K562 (cell line): ENCODE measurements around the gene FAM219A. TPM values are rescaled to one million over a fixed set of nuclear protein-coding genes. Genes with fewer than 3 reads are reported as not detected.

Experiments
- ATAC-seq: fragments of 200-7000 bp; cut with Tn5 transposase; 3 replicates; pipeline ENCODE4 v1.9.1; 2020; ENCODE audit warnings: moderate library complexity
- BruUV-seq: library from RNA; stranded (reverse); fragments of 400-500 nt; replicated peaks from 2 replicates; lab custom pipeline; 2021; lab: Mats Ljungman, UMichigan
- CTCF ChIA-PET: fragments of 300-600 bp; formaldehyde crosslinking; extraction: SDS; loops from one replicate; lab custom pipeline; 2021; ENCODE audit warnings: low intra/inter-chr PET ratio; lab: Yijun Ruan, JAX
- POLR2A ChIA-PET: fragments of 300-600, 350-650 bp; sonication (Branson Sonifier 250); formaldehyde crosslinking; extraction: SDS; loops from one replicate; lab custom pipeline; 2021; ENCODE audit warnings: antibody characterized with exemption, inconsistent platforms; lab: Yijun Ruan, JAX
- DNase-seq, 4 experiments: peaks; one replicate each; pipeline versions ENCODE4 v3.0.0 to v3.0.0-alpha.2; 2011 to 2018; ENCODE audit warnings: low spot score in 3 of 4, mixed read lengths in 3 of 4; ENCODE audit errors: extremely low read depth in 1 of 4
- FAIRE-seq: peaks from 2 replicates; lab custom pipeline; 2011; peaks lifted over from hg19 to GRCh38; lab: Jason Lieb, UNC
- H2AFZ ChIP-seq: 2 replicates; pipeline ENCODE4 v1.6.0; 2011; ENCODE audit warnings: low read depth, low read length, control low read depth, inconsistent platforms
- H3K27ac ChIP-seq: fragments of 200-600 bp; 3 replicates; pipeline ENCODE4 v1.8.0; 2011; ENCODE audit warnings: low read depth, mild to moderate bottlenecking, control low read depth, inconsistent platforms, low read length, moderate library complexity, mixed read lengths; ENCODE audit errors: extremely low read depth
- H3K27me3 ChIP-seq, 2 experiments: fragments of 300-600 bp in 1 of 2; 2 replicates in 1 of 2; 3 replicates in 1 of 2; pipeline versions ENCODE4 v1.6.0 to v1.8.0; 2011; ENCODE audit warnings: inconsistent platforms in 2 of 2, low read length in 2 of 2, mild to moderate bottlenecking in 1 of 2, mixed read lengths in 1 of 2, moderate library complexity in 1 of 2; ENCODE audit not compliant: control insufficient read depth in 2 of 2, insufficient read depth in 2 of 2
- H3K36me3 ChIP-seq: fragments of 300-600 bp; 3 replicates; pipeline ENCODE4 v1.8.0; 2011; ENCODE audit warnings: mild to moderate bottlenecking, low read length, inconsistent platforms; ENCODE audit not compliant: control insufficient read depth, insufficient read depth
- H3K4me1 ChIP-seq, 2 experiments: fragments of 200-600 bp in 1 of 2; replicated peaks in 1 of 2; 2 replicates in 1 of 2; 3 replicates in 1 of 2; pipeline versions ENCODE4 v1.5.1 to v1.8.0; 2011; ENCODE audit warnings: inconsistent platforms in 2 of 2, low read length in 2 of 2, mild to moderate bottlenecking in 1 of 2, mixed read lengths in 1 of 2, moderate library complexity in 1 of 2; ENCODE audit not compliant: control insufficient read depth in 2 of 2, insufficient read depth in 2 of 2
- H3K4me2 ChIP-seq: 2 replicates; pipeline ENCODE4 v1.6.1; 2011; ENCODE audit warnings: low read length, control low read depth, inconsistent platforms, mixed read lengths; ENCODE audit not compliant: insufficient read depth
- H3K4me3 ChIP-seq: fragments of 200-600 bp; sonication (generic), shearing (Covaris generic); 2 replicates; pipeline ENCODE4 v1.5.1; 2016; ENCODE audit warnings: control low read depth, inconsistent platforms
- H3K79me2 ChIP-seq: fragments of 200-600 bp; 3 replicates; pipeline ENCODE4 v1.8.0; 2011; ENCODE audit warnings: low read length, inconsistent platforms; ENCODE audit not compliant: control insufficient read depth, insufficient read depth
- H3K9ac ChIP-seq, 2 experiments: 2 replicates each; pipeline versions ENCODE4 v1.6.0 to v1.6.1; 2011; ENCODE audit warnings: low read depth in 2 of 2, low read length in 2 of 2, control low read depth in 1 of 2, inconsistent platforms in 1 of 2, mild to moderate bottlenecking in 1 of 2, mixed read lengths in 1 of 2; ENCODE audit not compliant: insufficient read depth in 1 of 2
- H3K9me1 ChIP-seq: one replicate; pipeline ENCODE4 v1.6.0; 2011; ENCODE audit warnings: inconsistent platforms, mild to moderate bottlenecking, low read length, moderate library complexity; ENCODE audit not compliant: control insufficient read depth, insufficient read depth
- H3K9me3 ChIP-seq: replicated peaks from 2 replicates; pipeline ENCODE4 v1.5.1; 2011; ENCODE audit warnings: low read depth, low read length, inconsistent platforms; ENCODE audit not compliant: control insufficient read depth, insufficient read depth
- H4K20me1 ChIP-seq: replicated peaks from 2 replicates; pipeline ENCODE4 v1.6.1; 2011; ENCODE audit warnings: low read length, inconsistent platforms, mixed read lengths; ENCODE audit not compliant: control insufficient read depth, insufficient read depth
- CAMTA2 ChIP-seq: fragments of 250-450 bp; sonication (Bioruptor Pico); conservative IDR thresholded peaks from 2 replicates; pipeline ENCODE4 v1.5.1; 2022
- CBX5 ChIP-seq: IDR thresholded peaks from 2 replicates; pipeline ENCODE4 v1.6.1; 2014; ENCODE audit warnings: low read depth, borderline replicate concordance
- ETV1 ChIP-seq: fragments of 450-650 bp; conservative IDR thresholded peaks from 2 replicates; pipeline ENCODE4 v1.6.1; 2016; ENCODE audit warnings: missing genetic modification characterization, control low read depth, low read depth, missing compliant biosample characterization
- HDAC1 ChIP-seq, 2 experiments: fragments of 450-650 bp; IDR thresholded peaks; 2 replicates each; pipeline ENCODE4 v1.6.1; 2016 to 2017; ENCODE audit warnings: inconsistent platforms in 1 of 2, mild to moderate bottlenecking in 1 of 2, moderate library complexity in 1 of 2
- MEF2A ChIP-seq: IDR thresholded peaks from 2 replicates; pipeline ENCODE4 v1.6.1; 2011; ENCODE audit warnings: low read depth, mild to moderate bottlenecking, low read length, moderate library complexity; ENCODE audit not compliant: control insufficient read depth
- PTBP1 ChIP-seq: fragments of 200-400 bp; formaldehyde crosslinking; IDR thresholded peaks from 2 replicates; pipeline ENCODE4 v1.6.1; 2017; ENCODE audit warnings: low read depth, low read length
- SAP30 ChIP-seq: fragments of 200-600 bp; sonication (generic); IDR thresholded peaks from 2 replicates; pipeline ENCODE4 v1.6.1; 2012; ENCODE audit warnings: borderline replicate concordance, low read depth, mild to moderate bottlenecking, moderate library complexity, low read length, control low read depth, inconsistent platforms; ENCODE audit not compliant: insufficient read depth, poor library complexity, severe bottlenecking
- ZNF436 ChIP-seq: fragments of 250-450, 450-650 bp; sonication (Bioruptor Pico); formaldehyde crosslinking; IDR thresholded peaks from 2 replicates; pipeline ENCODE4 v1.7.0; 2020; ENCODE audit warnings: mild to moderate bottlenecking
- WGBS: fragments of 100-300 bp; shearing (Covaris generic); methylation state at CpG from one replicate; pipeline ENCODE4 v1.1.6; 2016; ENCODE audit warnings: low coverage, mixed read lengths; ENCODE audit not compliant: insufficient coverage; ENCODE audit errors: missing lambda C conversion rate; 5-methylcytosine and 5-hydroxymethylcytosine counted together
- in situ Hi-C: fragments of 300-500 bp; cut with MboI; formaldehyde crosslinking; loops from 4 replicates; pipeline ENCODE4 v1.15.0; 2018; ENCODE audit warnings: inconsistent platforms, mixed read lengths
- intact Hi-C: fragments of 100-400 bp; cut with micrococcal nuclease; formaldehyde crosslinking; loops from 2 replicates; pipeline ENCODE4 v1.14.2; 2022
- polyA plus RNA-seq, 8 experiments: library from polyadenylated mRNA; depleted of rRNA in 4 of 8; stranded (reverse) in 5 of 8; unstranded in 3 of 8; fragments of >200 nt; fragmentation: Nextera tagmentation in 2 of 8; fragmentation: Illumina TruSeq in 1 of 8; extraction: Ambion mirVana in 2 of 8; extraction: Trizol in 1 of 8; gene quantifications; 2 replicates each; pipeline versions ENCODE4 v1.2.1 to v1.2.3, GENCODE V29; 2011 to 2014; ENCODE audit warnings: inconsistent platforms in 1 of 8, missing spikeins in 1 of 8
- total RNA-seq, 7 experiments: library from RNA; depleted of rRNA in 6 of 7; stranded (reverse); fragments of >200 nt in 6 of 7; fragmentation: Illumina TruSeq in 2 of 7; extraction: Trizol in 2 of 7; gene quantifications; 2 replicates each; pipeline versions ENCODE4 v1.2.1 to v1.2.3, GENCODE V29; 2011 to 2021; ENCODE audit warnings: low replicate concordance in 1 of 7
- TF ChIP-seq, protein P1 (sequence below), 2 experiments: fragments of 450-650 bp; IDR thresholded peaks; 2 replicates each; pipeline ENCODE4 v1.6.1; 2018; ENCODE audit warnings: mild to moderate bottlenecking in 2 of 2, low read depth in 1 of 2; ENCODE audit not compliant: partially characterized antibody in 2 of 2
- TF ChIP-seq, protein P2 (sequence below): fragments of 250-450 bp; sonication (Bioruptor Pico); IDR thresholded peaks from 2 replicates; pipeline ENCODE4 v1.8.0; 2021; ENCODE audit warnings: moderate library complexity, mild to moderate bottlenecking, inconsistent platforms

Gene FAM219A
- total and polyA plus RNA-seq, 9 of the 15 experiments (the other 6 are each of a cell fraction or from before 2014, with no cell fraction given), result 0.63 to 8.6 (median 2.9) TPM

DNA sequence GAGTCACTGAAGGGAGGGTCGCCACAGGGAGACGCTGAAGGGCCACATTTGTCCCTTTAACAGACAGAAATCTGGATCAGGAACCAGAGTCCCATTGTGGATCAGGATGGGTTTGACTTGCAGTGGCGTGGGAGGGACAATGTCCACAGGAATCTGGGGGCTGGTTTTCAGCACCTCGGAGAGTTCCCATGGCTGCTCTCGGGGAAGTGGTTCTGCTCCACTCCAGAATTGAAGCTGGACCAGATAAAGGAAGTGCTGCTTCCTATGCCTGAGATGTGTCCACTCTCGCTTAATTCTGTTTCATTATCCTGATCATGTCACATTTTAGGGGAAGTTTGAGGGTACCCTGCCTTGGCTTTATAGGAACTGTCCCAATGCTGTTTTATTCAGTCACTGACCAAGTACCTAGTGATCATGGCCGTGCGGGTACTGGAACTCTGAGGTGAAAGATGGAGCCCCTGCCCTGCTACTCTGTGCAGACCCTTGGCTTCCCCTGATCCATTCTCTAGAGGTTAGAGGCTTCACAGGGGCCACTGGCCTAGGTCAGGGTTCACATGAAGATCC lies 35.7 kb upstream of the FAM219A start (continued):
- TF ChIP-seq, protein P1, sequence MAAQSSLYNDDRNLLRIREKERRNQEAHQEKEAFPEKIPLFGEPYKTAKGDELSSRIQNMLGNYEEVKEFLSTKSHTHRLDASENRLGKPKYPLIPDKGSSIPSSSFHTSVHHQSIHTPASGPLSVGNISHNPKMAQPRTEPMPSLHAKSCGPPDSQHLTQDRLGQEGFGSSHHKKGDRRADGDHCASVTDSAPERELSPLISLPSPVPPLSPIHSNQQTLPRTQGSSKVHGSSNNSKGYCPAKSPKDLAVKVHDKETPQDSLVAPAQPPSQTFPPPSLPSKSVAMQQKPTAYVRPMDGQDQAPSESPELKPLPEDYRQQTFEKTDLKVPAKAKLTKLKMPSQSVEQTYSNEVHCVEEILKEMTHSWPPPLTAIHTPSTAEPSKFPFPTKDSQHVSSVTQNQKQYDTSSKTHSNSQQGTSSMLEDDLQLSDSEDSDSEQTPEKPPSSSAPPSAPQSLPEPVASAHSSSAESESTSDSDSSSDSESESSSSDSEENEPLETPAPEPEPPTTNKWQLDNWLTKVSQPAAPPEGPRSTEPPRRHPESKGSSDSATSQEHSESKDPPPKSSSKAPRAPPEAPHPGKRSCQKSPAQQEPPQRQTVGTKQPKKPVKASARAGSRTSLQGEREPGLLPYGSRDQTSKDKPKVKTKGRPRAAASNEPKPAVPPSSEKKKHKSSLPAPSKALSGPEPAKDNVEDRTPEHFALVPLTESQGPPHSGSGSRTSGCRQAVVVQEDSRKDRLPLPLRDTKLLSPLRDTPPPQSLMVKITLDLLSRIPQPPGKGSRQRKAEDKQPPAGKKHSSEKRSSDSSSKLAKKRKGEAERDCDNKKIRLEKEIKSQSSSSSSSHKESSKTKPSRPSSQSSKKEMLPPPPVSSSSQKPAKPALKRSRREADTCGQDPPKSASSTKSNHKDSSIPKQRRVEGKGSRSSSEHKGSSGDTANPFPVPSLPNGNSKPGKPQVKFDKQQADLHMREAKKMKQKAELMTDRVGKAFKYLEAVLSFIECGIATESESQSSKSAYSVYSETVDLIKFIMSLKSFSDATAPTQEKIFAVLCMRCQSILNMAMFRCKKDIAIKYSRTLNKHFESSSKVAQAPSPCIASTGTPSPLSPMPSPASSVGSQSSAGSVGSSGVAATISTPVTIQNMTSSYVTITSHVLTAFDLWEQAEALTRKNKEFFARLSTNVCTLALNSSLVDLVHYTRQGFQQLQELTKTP (IDR thresholded peaks at IDR 0.05; ENCODE audit: low read depth in 1 of 2, partially characterized antibody in 2 of 2), result peak in 1 of 2 experiments; percentile 83
- TF ChIP-seq MEF2A, result no peak

DNA sequence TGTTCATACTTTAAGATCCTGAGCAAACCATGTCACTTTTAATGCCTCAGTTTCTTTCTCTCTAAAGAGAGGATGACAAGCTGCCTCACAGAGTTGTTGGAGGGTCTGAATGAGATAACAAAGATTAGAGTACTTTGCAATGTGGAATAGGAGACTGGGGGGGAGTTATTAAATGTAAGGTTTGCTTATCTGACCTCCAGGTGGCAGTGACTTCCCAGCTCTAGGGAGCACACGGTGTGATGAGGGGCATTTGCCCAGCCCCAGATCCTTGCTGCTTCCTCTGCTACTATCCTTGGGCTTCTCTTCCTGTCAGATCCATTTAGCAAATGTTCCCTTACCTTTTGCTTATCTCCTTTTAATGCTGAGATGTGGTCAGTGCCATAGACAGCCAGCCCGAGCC lies 33.7 kb upstream of the FAM219A start:
- Histone ChIP-seq H3K4me1 (no peaks in the 10 kb centered on the region), H3K27me3 (peaks cover 0 to 7% of the 10 kb centered on the region in 2 experiments; a peak in 2 of 5 replicates), H2AFZ (no peak overlapping the region), H3K36me3 (no peaks in the 10 kb centered on the region), H3K9me3 (no peaks in the 10 kb centered on the region), H3K27ac (no peak overlapping the region), H3K9ac (no peak overlapping the region), H3K79me2 (no peaks in the 10 kb centered on the region), H3K4me2 (no peak overlapping the region), H4K20me1 (peaks cover 4% of the 10 kb centered on the region; the same call in 1 of the 2 replicates), H3K4me3 (no peak overlapping the region), H3K9me1 (no peaks in the 10 kb centered on the region)
- intact Hi-C loops (no loop called here), in situ Hi-C loops (loop anchor here (10.0 kb wide), 1 partner anchor 67 kb away; no protein-coding TSS in a partner anchor)
- POLR2A ChIA-PET, result no interaction called here
- WGBS, result 0% methylated on average over 1 of the region's 2 CpGs
- no peak for ATAC-seq
- CTCF ChIA-PET, result no interaction called here
- FAIRE-seq, result no peak
- BruUV-seq, result no TSS peak
- DNase-seq, result no peak
- TF ChIP-seq, protein P2, sequence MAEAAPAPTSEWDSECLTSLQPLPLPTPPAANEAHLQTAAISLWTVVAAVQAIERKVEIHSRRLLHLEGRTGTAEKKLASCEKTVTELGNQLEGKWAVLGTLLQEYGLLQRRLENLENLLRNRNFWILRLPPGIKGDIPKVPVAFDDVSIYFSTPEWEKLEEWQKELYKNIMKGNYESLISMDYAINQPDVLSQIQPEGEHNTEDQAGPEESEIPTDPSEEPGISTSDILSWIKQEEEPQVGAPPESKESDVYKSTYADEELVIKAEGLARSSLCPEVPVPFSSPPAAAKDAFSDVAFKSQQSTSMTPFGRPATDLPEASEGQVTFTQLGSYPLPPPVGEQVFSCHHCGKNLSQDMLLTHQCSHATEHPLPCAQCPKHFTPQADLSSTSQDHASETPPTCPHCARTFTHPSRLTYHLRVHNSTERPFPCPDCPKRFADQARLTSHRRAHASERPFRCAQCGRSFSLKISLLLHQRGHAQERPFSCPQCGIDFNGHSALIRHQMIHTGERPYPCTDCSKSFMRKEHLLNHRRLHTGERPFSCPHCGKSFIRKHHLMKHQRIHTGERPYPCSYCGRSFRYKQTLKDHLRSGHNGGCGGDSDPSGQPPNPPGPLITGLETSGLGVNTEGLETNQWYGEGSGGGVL, result no peak
- no peak for TF ChIP-seq CAMTA2
- TF ChIP-seq HDAC1 (IDR thresholded peaks at IDR 0.05), result no peak
- no peak for TF ChIP-seq PTBP1
- TF ChIP-seq CBX5, result no peak
- no peak for TF ChIP-seq SAP30
- TF ChIP-seq ETV1, result no peak
- TF ChIP-seq ZNF436 (CRISPR knock-in tag), result no peak
